Measurements from ENCODE around the gene HOXB6. TPM values are rescaled to one million over a fixed set of nuclear protein-coding genes. Genes with fewer than 3 reads are reported as not detected.

Gene HOXB6
- total RNA-seq, 1 donor from 2014 or later, result 1.9 TPM

GRCh38 chr17:48551596-48552465 lies 53.0 kb downstream of the HOXB6 start:
- Mint-ChIP-seq H3K4me1 (ENCODE audit: unreplicated experiment) (peaks cover 53% of the 10 kb centered on the region), H3K4me3 (ENCODE audit: unreplicated experiment) (peak overlapping the region; percentile 74), H3K27ac (ENCODE audit: unreplicated experiment) (no peak overlapping the region)

GRCh38 chr17:48551214-48551555 lies 53.6 kb downstream of the HOXB6 start:
- no peak overlapping the region for H3K27ac Mint-ChIP-seq (ENCODE audit: unreplicated experiment)
- no peak for DNase-seq (ENCODE audit: low spot score)
- H3K27me3 Mint-ChIP-seq (ENCODE audit: unreplicated experiment), result peaks cover 27% of the 10 kb centered on the region
- H3K4me3 Mint-ChIP-seq (ENCODE audit: unreplicated experiment), result no peak overlapping the region
- no peaks in the 10 kb centered on the region for H3K9me3 Mint-ChIP-seq (ENCODE audit: unreplicated experiment)
- TF ChIP-seq, protein P1, sequence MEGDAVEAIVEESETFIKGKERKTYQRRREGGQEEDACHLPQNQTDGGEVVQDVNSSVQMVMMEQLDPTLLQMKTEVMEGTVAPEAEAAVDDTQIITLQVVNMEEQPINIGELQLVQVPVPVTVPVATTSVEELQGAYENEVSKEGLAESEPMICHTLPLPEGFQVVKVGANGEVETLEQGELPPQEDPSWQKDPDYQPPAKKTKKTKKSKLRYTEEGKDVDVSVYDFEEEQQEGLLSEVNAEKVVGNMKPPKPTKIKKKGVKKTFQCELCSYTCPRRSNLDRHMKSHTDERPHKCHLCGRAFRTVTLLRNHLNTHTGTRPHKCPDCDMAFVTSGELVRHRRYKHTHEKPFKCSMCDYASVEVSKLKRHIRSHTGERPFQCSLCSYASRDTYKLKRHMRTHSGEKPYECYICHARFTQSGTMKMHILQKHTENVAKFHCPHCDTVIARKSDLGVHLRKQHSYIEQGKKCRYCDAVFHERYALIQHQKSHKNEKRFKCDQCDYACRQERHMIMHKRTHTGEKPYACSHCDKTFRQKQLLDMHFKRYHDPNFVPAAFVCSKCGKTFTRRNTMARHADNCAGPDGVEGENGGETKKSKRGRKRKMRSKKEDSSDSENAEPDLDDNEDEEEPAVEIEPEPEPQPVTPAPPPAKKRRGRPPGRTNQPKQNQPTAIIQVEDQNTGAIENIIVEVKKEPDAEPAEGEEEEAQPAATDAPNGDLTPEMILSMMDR (IDR thresholded peaks at IDR 0.05; ENCODE audit: unreplicated experiment), result no peak
- H3K36me3 Mint-ChIP-seq (ENCODE audit: low read depth, unreplicated experiment), result peaks cover 24% of the 10 kb centered on the region
- H3K4me1 Mint-ChIP-seq (ENCODE audit: unreplicated experiment), result peaks cover 53% of the 10 kb centered on the region

More at GRCh38 chr17:48551596-48552465, 53.0 kb downstream of the HOXB6 start:
- H3K9me3 Mint-ChIP-seq (ENCODE audit: unreplicated experiment), result no peaks in the 10 kb centered on the region
- TF ChIP-seq, protein P1 (IDR thresholded peaks at IDR 0.05; ENCODE audit: unreplicated experiment), result no peak
- no peak for DNase-seq (ENCODE audit: low spot score)
- peaks cover 23% of the 10 kb centered on the region for H3K36me3 Mint-ChIP-seq (ENCODE audit: low read depth, unreplicated experiment)
- H3K27me3 Mint-ChIP-seq (ENCODE audit: unreplicated experiment), result peaks cover 29% of the 10 kb centered on the region

GRCh38 chr17:48550502-48551213 lies 54.1 kb downstream of the HOXB6 start:
- DNase-seq (ENCODE audit: low spot score), result no peak
- no peak overlapping the region for H3K27ac Mint-ChIP-seq (ENCODE audit: unreplicated experiment)
- no peaks in the 10 kb centered on the region for H3K9me3 Mint-ChIP-seq (ENCODE audit: unreplicated experiment)
- H3K27me3 Mint-ChIP-seq (ENCODE audit: unreplicated experiment), result peaks cover 27% of the 10 kb centered on the region
- peaks cover 53% of the 10 kb centered on the region for H3K4me1 Mint-ChIP-seq (ENCODE audit: unreplicated experiment)
- no peak overlapping the region for H3K4me3 Mint-ChIP-seq (ENCODE audit: unreplicated experiment)
- TF ChIP-seq, protein P1 (IDR thresholded peaks at IDR 0.05; ENCODE audit: unreplicated experiment), result peak; percentile 56
- H3K36me3 Mint-ChIP-seq (ENCODE audit: low read depth, unreplicated experiment), result peaks cover 27% of the 10 kb centered on the region

DNA sequence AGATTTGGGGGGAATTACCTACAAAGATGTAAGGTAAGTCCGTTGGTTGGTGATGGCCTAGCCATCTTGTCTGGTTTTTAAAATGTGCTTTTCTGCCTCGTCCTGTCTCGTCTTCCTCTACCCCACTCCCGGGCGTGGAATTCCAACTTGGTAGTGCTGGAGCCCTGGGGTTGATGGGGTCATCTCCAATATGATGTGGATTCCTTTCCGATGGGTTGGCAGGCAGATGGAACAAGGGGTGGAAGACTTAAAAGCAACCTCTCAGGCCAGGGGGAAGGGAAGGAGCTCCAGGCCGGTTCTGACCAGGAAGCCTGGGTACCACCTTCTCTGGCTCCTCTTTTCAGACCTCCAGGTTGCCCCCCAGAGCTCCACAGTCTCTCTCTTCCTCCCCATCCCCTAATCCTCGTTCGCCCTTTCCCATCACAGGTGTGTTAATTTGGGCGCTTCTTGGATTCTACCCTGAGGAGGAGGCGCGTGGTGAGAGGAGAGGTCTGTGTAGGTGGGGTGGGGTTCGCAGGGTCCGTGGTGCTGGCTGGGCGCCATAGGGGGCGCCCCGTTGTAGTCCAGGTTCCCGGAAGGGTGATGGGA lies 54.8 kb downstream of the HOXB6 start:
- H3K27me3 Mint-ChIP-seq (ENCODE audit: unreplicated experiment), result peaks cover 27% of the 10 kb centered on the region
- no peak for DNase-seq (ENCODE audit: low spot score)
- TF ChIP-seq, protein P1 (IDR thresholded peaks at IDR 0.05; ENCODE audit: unreplicated experiment), result no peak
- H3K4me3 Mint-ChIP-seq (ENCODE audit: unreplicated experiment), result peak overlapping the region; percentile 37
- no peak overlapping the region for H3K27ac Mint-ChIP-seq (ENCODE audit: unreplicated experiment)
- H3K36me3 Mint-ChIP-seq (ENCODE audit: low read depth, unreplicated experiment), result peaks cover 23% of the 10 kb centered on the region
- H3K4me1 Mint-ChIP-seq (ENCODE audit: unreplicated experiment), result peaks cover 56% of the 10 kb centered on the region
- no peaks in the 10 kb centered on the region for H3K9me3 Mint-ChIP-seq (ENCODE audit: unreplicated experiment)

Data from endothelial cell (in vitro differentiated cells).